GM21825 (cell line): ENCODE results near the gene PTGIS.

Experiments used
- ATAC-seq: cut with Tn5 transposase; IDR thresholded peaks from one replicate; pipeline ENCODE4 v1.9.1; 2021; ENCODE audit warnings: mild to moderate bottlenecking, moderate library complexity; ENCODE audit not compliant: unreplicated experiment

PTGIS gene

GRCh38 chr20:49503176-49503575, 64.8 kb downstream of the PTGIS start:
- ATAC-seq: no peak

- no peak for ATAC-seq
These were observed 66.0 kb downstream of the PTGIS start for GRCh38 chr20:49501917-49502316.

GRCh38 chr20:49497398-49497669, 70.6 kb downstream of the PTGIS start:
- no peak for ATAC-seq

- no peak for ATAC-seq
These were observed 71.2 kb downstream of the PTGIS start for GRCh38 chr20:49496553-49497397.

GRCh38 chr20:49496043-49496442, 71.9 kb downstream of the PTGIS start:
- no peak for ATAC-seq

- no peak for ATAC-seq
These were observed 77.2 kb downstream of the PTGIS start for GRCh38 chr20:49490689-49491088.

- ATAC-seq: no peak
These were observed 78.2 kb downstream of the PTGIS start for GRCh38 chr20:49489688-49490087.

GRCh38 chr20:49486064-49486463, 81.9 kb downstream of the PTGIS start:
- no peak for ATAC-seq

- no peak for ATAC-seq
These were observed 82.4 kb downstream of the PTGIS start for GRCh38 chr20:49485563-49485962.

- no peak for ATAC-seq
These were observed 83.5 kb downstream of the PTGIS start for GRCh38 chr20:49484180-49485140.

GRCh38 chr20:49483696-49484123, 84.2 kb downstream of the PTGIS start:
- no peak for ATAC-seq

GRCh38 chr20:49483018-49483695, 84.8 kb downstream of the PTGIS start:
- no peak for ATAC-seq

- ATAC-seq: no peak
These were observed 85.3 kb downstream of the PTGIS start, which contains the start of gene KCNB1 for GRCh38 chr20:49482621-49483017. Gene KCNB1 (minus strand): TSS chr20:49482668. CDS start chr20:49482480, 188 bp downstream.

- ATAC-seq: no peak
These were observed 85.8 kb downstream of the PTGIS start for GRCh38 chr20:49482173-49482572.

- no peak for ATAC-seq
These were observed 86.8 kb downstream of the PTGIS start for GRCh38 chr20:49481116-49481515.

- ATAC-seq: no peak
These were observed 87.7 kb downstream of the PTGIS start for GRCh38 chr20:49480236-49480635.

GRCh38 chr20:49479785-49480184, 88.2 kb downstream of the PTGIS start:
- no peak for ATAC-seq

- no peak for ATAC-seq
These were observed 88.9 kb downstream of the PTGIS start for GRCh38 chr20:49478754-49479689.

- ATAC-seq: no peak
These were observed 89.7 kb downstream of the PTGIS start for GRCh38 chr20:49478266-49478665.

- no peak for ATAC-seq
These were observed 90.7 kb downstream of the PTGIS start for GRCh38 chr20:49477200-49477599.
